Stimulated activated CD4-positive, alpha-beta T cell treated with anti-CD3 and anti-CD28 coated beads, Interleukin-15, amount 100 ng/mL, for 1 hour (primary cell): Measurements from ENCODE around the gene SLC22A6.

ENCODE experiments used
- DNase-seq, 2 donors: peaks; one replicate each; pipeline ENCODE4 v3.0.0-alpha.2; 2020; ENCODE audit warnings: low read depth in 1 of 2, low spot score in 1 of 2

The SLC22A6 gene

DNA sequence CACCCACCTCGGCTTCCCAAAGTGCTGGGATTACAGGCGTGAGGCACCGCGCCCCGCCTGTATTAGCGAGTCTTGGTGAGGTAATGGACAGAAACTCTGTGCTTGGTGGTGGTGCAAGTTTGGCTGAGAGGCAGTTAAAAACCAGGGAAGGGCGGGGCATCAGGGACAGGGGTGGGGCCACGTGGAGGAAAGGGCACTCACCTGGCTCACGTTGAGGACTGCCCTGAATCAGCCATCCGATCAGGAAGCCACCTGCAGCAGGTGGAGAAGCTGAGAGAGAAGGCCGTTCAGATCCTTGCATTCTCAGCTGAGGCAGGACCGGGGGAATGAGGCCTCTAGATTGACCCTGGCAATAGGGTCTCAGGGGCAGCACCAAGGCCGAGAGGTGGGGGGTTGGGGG lies 51.5 kb downstream of the SLC22A6 start:
- no peak for DNase-seq

DNA sequence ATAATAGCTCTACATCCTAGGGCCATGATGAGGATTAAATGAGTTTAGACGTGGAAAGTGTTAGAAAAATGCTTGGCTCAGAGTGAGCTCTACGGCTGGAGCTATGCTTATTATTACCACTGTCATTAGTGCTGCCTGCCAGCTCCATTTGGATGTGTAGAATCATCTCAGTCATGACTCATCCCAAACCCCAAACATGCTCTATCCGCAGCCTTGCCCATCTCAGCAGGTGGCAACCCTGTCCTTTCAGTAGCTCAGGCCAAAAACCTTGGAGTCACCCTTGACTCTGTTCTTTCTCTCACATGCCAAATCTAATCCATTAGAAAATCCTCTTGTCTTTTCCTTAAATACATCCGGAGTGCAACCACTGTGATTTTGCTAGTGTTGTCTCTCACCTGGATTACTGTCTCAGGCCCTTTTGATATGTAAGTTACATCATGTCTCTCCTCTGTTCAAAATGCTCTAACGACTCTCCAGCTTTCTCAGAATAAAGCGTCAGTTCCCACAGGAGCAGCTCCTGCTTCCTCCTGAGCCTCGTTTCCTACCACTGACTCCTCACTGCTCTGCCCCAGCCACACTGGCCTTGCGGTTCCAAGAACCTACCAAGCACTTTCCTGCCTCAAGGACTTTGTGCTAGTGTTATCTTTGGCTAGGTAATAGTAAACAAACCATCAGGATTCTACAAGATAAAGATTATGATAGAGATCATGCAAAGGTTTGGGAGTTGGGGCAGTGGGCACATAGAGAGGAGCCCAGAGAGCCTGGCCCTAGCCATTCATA lies 53.1 kb downstream of the SLC22A6 start:
- DNase-seq = no peak

DNA sequence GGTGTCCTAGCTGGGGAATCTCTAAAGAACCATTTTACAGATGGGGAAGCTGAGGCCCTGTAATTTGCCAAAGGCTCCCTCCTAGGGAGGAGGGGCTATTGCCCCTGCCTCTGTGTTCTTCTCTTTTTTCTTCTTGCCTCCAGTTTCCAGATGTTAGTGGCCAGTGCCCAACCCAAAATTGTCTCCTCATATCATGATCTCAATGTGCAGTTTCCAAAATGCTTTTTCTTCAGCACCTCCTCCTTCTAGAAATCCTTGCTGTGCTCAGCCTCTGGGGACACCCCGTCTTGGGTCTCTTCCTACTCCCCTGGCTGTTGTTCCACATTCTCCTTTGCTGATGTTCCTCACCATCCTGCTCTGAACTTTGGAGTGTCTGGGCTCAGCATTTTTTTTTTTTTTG lies 54.1 kb downstream of the SLC22A6 start:
- no peak for DNase-seq

DNA sequence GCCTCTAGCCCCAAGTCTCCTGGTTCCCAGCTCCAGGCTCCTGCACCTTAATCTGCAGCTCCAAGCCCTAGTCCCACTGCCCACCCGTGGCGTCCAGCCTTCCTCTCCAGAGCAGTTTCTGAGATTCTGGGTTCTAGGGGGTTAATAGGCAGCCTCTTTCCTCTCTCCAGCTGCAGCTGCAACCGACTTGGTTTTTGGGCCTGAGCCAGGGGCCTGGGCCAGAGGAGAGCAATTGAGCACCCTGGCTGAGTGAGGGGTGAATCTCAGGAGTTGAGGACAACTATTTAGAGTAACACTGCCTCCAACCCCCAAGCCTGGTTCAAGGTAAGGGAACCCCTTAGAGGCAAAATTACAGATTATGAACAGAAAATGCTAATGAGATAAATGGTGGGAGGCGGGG lies 54.6 kb downstream of the SLC22A6 start:
- DNase-seq = no peak

DNA sequence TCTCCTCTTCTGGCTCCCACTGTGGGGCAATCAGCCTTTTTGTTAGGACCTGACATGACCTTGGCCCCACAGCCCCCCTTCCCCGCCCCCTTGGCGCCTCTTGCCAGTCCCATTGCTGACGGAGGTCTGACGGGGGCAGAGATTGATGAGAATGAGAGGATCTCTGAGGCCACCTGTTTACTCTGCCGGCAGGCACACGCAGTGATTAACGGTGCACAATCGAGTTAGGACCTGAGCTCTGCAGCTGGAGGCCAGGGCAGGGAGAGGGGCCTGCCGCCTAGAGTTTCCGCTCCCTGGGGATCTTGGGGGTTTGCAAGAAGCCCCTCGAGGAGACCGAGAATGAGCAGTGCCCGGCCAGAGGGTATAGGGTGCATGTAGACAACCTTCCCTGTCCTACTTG lies 56.8 kb downstream of the SLC22A6 start:
- DNase-seq = no peak

DNA sequence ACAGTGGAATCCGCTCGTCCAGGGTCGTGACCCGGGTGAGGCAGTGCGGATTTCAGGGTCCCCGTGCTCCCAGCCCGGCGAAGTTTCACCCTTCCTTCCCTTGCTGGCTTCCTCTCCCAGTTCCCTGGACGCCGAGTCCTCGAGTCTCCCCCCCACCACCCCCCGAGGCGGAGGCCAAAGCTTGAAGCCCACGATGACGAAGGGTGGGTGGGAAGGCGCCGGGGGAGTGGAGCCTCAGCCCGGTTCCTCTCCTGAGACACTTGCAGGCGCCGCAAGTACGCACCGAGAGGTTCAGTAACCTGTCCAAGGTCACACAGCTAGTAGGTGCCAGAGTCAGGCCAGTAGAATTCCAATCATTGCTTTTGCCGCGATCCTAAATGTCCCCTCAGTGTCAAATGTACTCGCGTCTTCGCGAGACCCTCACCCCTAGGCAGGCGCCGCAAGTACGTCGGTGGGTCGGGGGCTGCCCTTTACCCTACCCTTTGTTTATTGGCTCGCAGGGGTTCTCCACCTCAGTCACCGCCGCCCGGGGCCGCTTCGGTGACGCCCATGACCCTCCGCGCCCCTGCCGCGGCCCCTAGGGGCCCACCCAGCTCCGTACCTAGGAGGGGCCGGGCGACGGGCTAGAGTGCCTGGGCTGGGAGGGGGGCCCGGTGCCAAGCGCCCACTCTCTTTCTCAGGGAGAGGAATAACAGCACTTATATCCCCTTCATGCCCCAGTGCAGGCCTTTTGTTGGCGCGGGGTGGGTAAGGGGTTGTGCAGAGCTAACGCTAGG lies 57.9 kb downstream of the SLC22A6 start:
- no peak for DNase-seq
